ENCODE measurements around the gene TBK1. TPM values are rescaled to one million over a fixed set of nuclear protein-coding genes. Genes with fewer than 3 reads are reported as not detected.

TBK1 gene
- total RNA-seq, 1 donor from 2014 or later, result 15.8 TPM

- Mint-ChIP-seq H3K4me3 (ENCODE audit: unreplicated experiment) (no peak overlapping the region), H3K27me3 (ENCODE audit: unreplicated experiment) (no peaks in the 10 kb centered on the region), H3K36me3 (ENCODE audit: unreplicated experiment) (no peaks in the 10 kb centered on the region), H3K9me3 (ENCODE audit: unreplicated experiment) (no peaks in the 10 kb centered on the region), H3K27ac (ENCODE audit: unreplicated experiment) (no peak overlapping the region), H3K4me1 (ENCODE audit: low read depth, unreplicated experiment) (no peaks in the 10 kb centered on the region)
- no peak for TF ChIP-seq CTCF (IDR thresholded peaks at IDR 0.05; ENCODE audit: partially characterized antibody, unreplicated experiment)
- no peak for DNase-seq
Measured at GRCh38 chr12:64468966-64469365, 17.0 kb downstream of the TBK1 start.

- H3K27me3 Mint-ChIP-seq (ENCODE audit: unreplicated experiment), result no peaks in the 10 kb centered on the region
- no peaks in the 10 kb centered on the region for H3K9me3 Mint-ChIP-seq (ENCODE audit: unreplicated experiment)
- no peaks in the 10 kb centered on the region for H3K36me3 Mint-ChIP-seq (ENCODE audit: unreplicated experiment)
- TF ChIP-seq CTCF (IDR thresholded peaks at IDR 0.05; ENCODE audit: partially characterized antibody, unreplicated experiment), result no peak
- H3K4me3 Mint-ChIP-seq (ENCODE audit: unreplicated experiment), result no peak overlapping the region
- H3K4me1 Mint-ChIP-seq (ENCODE audit: low read depth, unreplicated experiment), result no peaks in the 10 kb centered on the region
- no peak for DNase-seq
- H3K27ac Mint-ChIP-seq (ENCODE audit: unreplicated experiment), result no peak overlapping the region
Measured at GRCh38 chr12:64469455-64470142, 17.7 kb downstream of the TBK1 start.

GRCh38 chr12:64470495-64470894, 18.6 kb downstream of the TBK1 start:
- Mint-ChIP-seq H3K27ac (ENCODE audit: unreplicated experiment) (no peak overlapping the region), H3K9me3 (ENCODE audit: unreplicated experiment) (no peaks in the 10 kb centered on the region), H3K4me1 (ENCODE audit: low read depth, unreplicated experiment) (no peaks in the 10 kb centered on the region), H3K36me3 (ENCODE audit: unreplicated experiment) (peaks cover 4% of the 10 kb centered on the region), H3K4me3 (ENCODE audit: unreplicated experiment) (no peak overlapping the region), H3K27me3 (ENCODE audit: unreplicated experiment) (no peaks in the 10 kb centered on the region)
- DNase-seq, result no peak
- no peak for TF ChIP-seq CTCF (IDR thresholded peaks at IDR 0.05; ENCODE audit: partially characterized antibody, unreplicated experiment)

GRCh38 chr12:64473176-64473575, 21.3 kb downstream of the TBK1 start:
- Mint-ChIP-seq H3K27me3 (ENCODE audit: unreplicated experiment) (no peaks in the 10 kb centered on the region), H3K36me3 (ENCODE audit: unreplicated experiment) (peaks cover 22% of the 10 kb centered on the region)

More at GRCh38 chr12:64473176-64473575, 21.3 kb downstream of the TBK1 start:
- TF ChIP-seq CTCF (IDR thresholded peaks at IDR 0.05; ENCODE audit: partially characterized antibody, unreplicated experiment), result no peak
- no peaks in the 10 kb centered on the region for H3K4me1 Mint-ChIP-seq (ENCODE audit: low read depth, unreplicated experiment)
- no peak overlapping the region for H3K4me3 Mint-ChIP-seq (ENCODE audit: unreplicated experiment)
- H3K27ac Mint-ChIP-seq (ENCODE audit: unreplicated experiment), result no peak overlapping the region
- DNase-seq, result no peak
- H3K9me3 Mint-ChIP-seq (ENCODE audit: unreplicated experiment), result no peaks in the 10 kb centered on the region

Measured in glutamatergic neuron (in vitro differentiated cells).